Spleen (tissue), 11 donors: ENCODE measurements around the gene RNASEH2C. TPM values are rescaled to one million over a fixed set of nuclear protein-coding genes. Genes with fewer than 3 reads are reported as not detected.
"Not testable (repeated sequence)": the region's sequence is repeated elsewhere in the genome, so short reads cannot be mapped to it uniquely, and the experiment has no call there.

ENCODE experiments used
- DNase-seq: peaks from one replicate; pipeline ENCODE4 v3.0.0-alpha.2; 2020
- H3K27ac ChIP-seq, 8 donors: fragments of 200-600 bp; sonication (generic) in 7 of 8; 1 replicate in 4 of 8; 2 replicates in 4 of 8; pipeline versions ENCODE4 v1.5.0 to v1.8.0; 2016 to 2021; ENCODE audit warnings: inconsistent platforms in 4 of 8, mild to moderate bottlenecking in 4 of 8, moderate library complexity in 1 of 8
- H3K27me3 ChIP-seq, 7 donors: fragments of 200-600 bp; sonication (generic) in 6 of 7; replicated peaks in 1 of 7; 1 replicate in 4 of 7; 2 replicates in 3 of 7; pipeline versions ENCODE4 v1.5.0 to v1.8.0; 2016 to 2021; ENCODE audit warnings: inconsistent platforms in 3 of 7, mild to moderate bottlenecking in 1 of 7
- H3K36me3 ChIP-seq, 6 donors: fragments of 200-600 bp; sonication (generic) in 5 of 6; 1 replicate in 4 of 6; 2 replicates in 2 of 6; pipeline versions ENCODE4 v1.5.0 to v1.8.0; 2016 to 2021; ENCODE audit warnings: inconsistent platforms in 2 of 6
- H3K4me1 ChIP-seq, 6 donors: fragments of 200-600 bp; sonication (generic) in 5 of 6; 1 replicate in 3 of 6; 2 replicates in 3 of 6; pipeline versions ENCODE4 v1.5.0 to v1.8.0; 2016 to 2021; ENCODE audit warnings: inconsistent platforms in 3 of 6
- H3K4me3 ChIP-seq, 8 donors: fragments of 200-600 bp; sonication (generic) in 7 of 8; 1 replicate in 4 of 8; 2 replicates in 4 of 8; pipeline versions ENCODE4 v1.5.0 to v1.8.0; 2016 to 2021; ENCODE audit warnings: inconsistent platforms in 4 of 8, mild to moderate bottlenecking in 4 of 8, moderate library complexity in 2 of 8
- H3K9me3 ChIP-seq, 8 donors: fragments of 200-600 bp; sonication (generic) in 7 of 8; 1 replicate in 4 of 8; 2 replicates in 4 of 8; pipeline versions ENCODE4 v1.5.0 to v1.8.0; 2016 to 2021; ENCODE audit warnings: inconsistent platforms in 4 of 8
- CTCF ChIP-seq, 11 experiments: fragments of 200-600 bp in 7 of 11; fragments of 450-650 bp in 4 of 11; sonication (generic) in 4 of 11; IDR thresholded peaks in 8 of 11; conservative IDR thresholded peaks in 3 of 11; 1 replicate in 7 of 11; 2 replicates in 4 of 11; pipeline versions ENCODE4 v1.4.0 to v1.8.0; 2016 to 2021; ENCODE audit warnings: antibody characterized with exemption in 11 of 11, inconsistent platforms in 4 of 11, mild to moderate bottlenecking in 1 of 11
- POLR2A ChIP-seq, 3 donors: fragments of 450-650 bp; IDR thresholded peaks; one replicate each; pipeline ENCODE4 v1.5.1; 2017; ENCODE audit warnings: antibody characterized with exemption in 3 of 3, mild to moderate bottlenecking in 1 of 3
- POLR2AphosphoS5 ChIP-seq, 3 donors: sonication (generic); formaldehyde crosslinking; IDR thresholded peaks; one replicate each; pipeline ENCODE4 v1.5.1; 2017; ENCODE audit warnings: antibody characterized with exemption in 3 of 3
- WGBS, 5 donors: extraction: QIAGEN DNeasy Blood & Tissue Kit in 3 of 5; methylation state at CpG; one replicate each; pipeline versions ENCODE4 v1.1.5 to v1.1.7; 2013 to 2018; 5-methylcytosine and 5-hydroxymethylcytosine counted together
- intact Hi-C: fragments of 100-400 bp; cut with DNase I; formaldehyde crosslinking; loops from one replicate; pipeline ENCODE4 v1.15.0; 2023; ENCODE audit warnings: low total_unique reads
- polyA plus RNA-seq, 3 donors: library from polyadenylated mRNA; stranded (reverse); fragments of 200-250 nt; gene quantifications; one replicate each; pipeline ENCODE4 v1.2.1, GENCODE V29; 2013
- total RNA-seq, 7 donors: library from RNA; depleted of rRNA in 3 of 7; stranded (reverse); fragments of >200 nt in 3 of 7; fragmentation: NEBNext Ultra II Directional in 4 of 7; extraction: Animal tissue kit (Norgen Biotek cat#: 25700) in 4 of 7; gene quantifications; one replicate each; pipeline versions ENCODE4 v1.1.0 to v1.2.1, GENCODE V29; 2016 to 2021
- donor health status: healthy with polysubstance abuse.
- donor health status: DM: no; HTN: no; CAD: no; lungs with moderate emphysema.
- donor health status: DM: no; HTN: no; CAD: no.
- donor health status: Bipolar disorder and iron deficiency.
- donor health status: healthy.
- donor health status: DM: no; HTN: no; CAD: no.
- donor health status: DM: yes; HTN: yes; CAD: no.

The RNASEH2C gene
- total and polyA plus RNA-seq, 10 donors = 51.0 to 141 (median 60.9) TPM

- WGBS, 5 donors = 82 to 90% (median 85%) methylated on average over 5 of the region's 5 CpGs
- no peaks in the 10 kb centered on the region for H3K27me3 ChIP-seq
- TF ChIP-seq POLR2AphosphoS5 (IDR thresholded peaks at IDR 0.05) = no peak
- TF ChIP-seq CTCF (IDR thresholded peaks at IDR 0.05 in 8 of 11, conservative IDR thresholded peaks at IDR 0.05 in 3 of 11) = no peak
- no peak for TF ChIP-seq POLR2A (IDR thresholded peaks at IDR 0.05)
- no peaks in the 10 kb centered on the region for H3K9me3 ChIP-seq
- no peak for DNase-seq
- intact Hi-C loops = no loop called here
- H3K4me1 ChIP-seq = no peaks in the 10 kb centered on the region
- H3K4me3 ChIP-seq = no peak overlapping the region
- no peak overlapping the region for H3K27ac ChIP-seq
- no peaks in the 10 kb centered on the region for H3K36me3 ChIP-seq
These were observed 23.6 kb downstream of the RNASEH2C start for GRCh38 chr11:65696802-65697552.

- intact Hi-C loops = no loop called here
- H3K4me3 ChIP-seq = no peak overlapping the region
- H3K4me1 ChIP-seq = no peaks in the 10 kb centered on the region
- H3K36me3 ChIP-seq = no peaks in the 10 kb centered on the region
- TF ChIP-seq POLR2AphosphoS5 (IDR thresholded peaks at IDR 0.05) (no peak), POLR2A (IDR thresholded peaks at IDR 0.05) (no peak), CTCF (IDR thresholded peaks at IDR 0.05 in 8 of 11, conservative IDR thresholded peaks at IDR 0.05 in 3 of 11) (no peak)
- no peaks in the 10 kb centered on the region for H3K9me3 ChIP-seq
- 82 to 84% (median 83%) methylated on average over 12 of the region's 12 CpGs for WGBS, 5 donors
- H3K27ac ChIP-seq = peak overlapping the region in 1 of 8 donors; percentile 22
- DNase-seq = no peak
- no peaks in the 10 kb centered on the region for H3K27me3 ChIP-seq
These were observed 24.9 kb downstream of the RNASEH2C start for GRCh38 chr11:65695459-65696241.

GRCh38 chr11:65692367-65692766, 28.2 kb downstream of the RNASEH2C start:
- Histone ChIP-seq H3K4me1 (no peaks in the 10 kb centered on the region), H3K9me3 (no peaks in the 10 kb centered on the region), H3K27me3 (no peaks in the 10 kb centered on the region), H3K36me3 (no peaks in the 10 kb centered on the region), H3K27ac (no peak overlapping the region), H3K4me3 (no peak overlapping the region)
- TF ChIP-seq POLR2A (IDR thresholded peaks at IDR 0.05) (no peak), POLR2AphosphoS5 (IDR thresholded peaks at IDR 0.05) (no peak), CTCF (IDR thresholded peaks at IDR 0.05 in 8 of 11, conservative IDR thresholded peaks at IDR 0.05 in 3 of 11) (no peak)
- WGBS, 5 donors = 62 to 73% (median 65%) methylated on average over 11 of the region's 11 CpGs
- no peak for DNase-seq
- intact Hi-C loops = no loop called here

GRCh38 chr11:65691847-65692246, 28.8 kb downstream of the RNASEH2C start:
- DNase-seq, H3K27me3 ChIP-seq, H3K4me3 ChIP-seq, H3K4me1 ChIP-seq, intact Hi-C loops, H3K9me3 ChIP-seq, H3K36me3 ChIP-seq, H3K27ac ChIP-seq: not testable (repeated sequence)
- 89 to 98% (median 90%) methylated on average over 8 of the region's 8 CpGs for WGBS, 5 donors
